Stimulated activated memory B cell treated with anti-CD40 and anti-IgM and Interleukin-4, amounts not matched to agents 10 μg/mL and 1 μg/mL and 100 μg/mL, for 72 hours (primary cell): ENCODE data around the gene WDFY4.

Experiments used
- ATAC-seq: fragments of 150-1000 bp; cut with Tn5 transposase; 2 replicates; pipeline ENCODE4 v1.10.0; 2021
- H3K27ac Mint-ChIP-seq: one replicate; pipeline ENCODE4 v1.8.0; 2022; ENCODE audit warnings: mild to moderate bottlenecking, mixed read lengths
- H3K27me3 Mint-ChIP-seq: one replicate; pipeline ENCODE4 v1.8.0; 2022; ENCODE audit warnings: mixed read lengths
- H3K36me3 Mint-ChIP-seq: one replicate; pipeline ENCODE4 v1.8.0; 2022; ENCODE audit warnings: mixed read lengths
- H3K4me1 Mint-ChIP-seq: one replicate; pipeline ENCODE4 v1.8.0; 2022; ENCODE audit warnings: mixed read lengths
- H3K4me3 Mint-ChIP-seq: one replicate; pipeline ENCODE4 v1.8.0; 2022; ENCODE audit warnings: mild to moderate bottlenecking, moderate library complexity, mixed read lengths
- H3K9me3 Mint-ChIP-seq: one replicate; pipeline ENCODE4 v1.8.0; 2022; ENCODE audit warnings: mixed read lengths

The WDFY4 gene

GRCh38 chr10:48771234-48771633 lies 86.6 kb downstream of the WDFY4 start:
- Mint-ChIP-seq H3K36me3 (peaks cover 89% of the 10 kb centered on the region), H3K4me3 (no peak overlapping the region), H3K27ac (peak overlapping the region; percentile 79), H3K27me3 (no peaks in the 10 kb centered on the region), H3K9me3 (peaks cover 5% of the 10 kb centered on the region), H3K4me1 (peaks cover 53% of the 10 kb centered on the region)
- no peak for ATAC-seq

- Mint-ChIP-seq H3K4me1 (peaks cover 53% of the 10 kb centered on the region), H3K4me3 (no peak overlapping the region), H3K9me3 (peaks cover 5% of the 10 kb centered on the region), H3K27ac (peak overlapping the region; percentile 79), H3K36me3 (peaks cover 86% of the 10 kb centered on the region), H3K27me3 (no peaks in the 10 kb centered on the region)
- no peak for ATAC-seq
Measured at GRCh38 chr10:48772059-48772458, 87.4 kb downstream of the WDFY4 start.

GRCh38 chr10:48773580-48773979 lies 88.9 kb downstream of the WDFY4 start:
- peaks cover 80% of the 10 kb centered on the region for H3K36me3 Mint-ChIP-seq
- peaks cover 39% of the 10 kb centered on the region for H3K4me1 Mint-ChIP-seq
- ATAC-seq = peak; percentile 53
- H3K9me3 Mint-ChIP-seq = peaks cover 5% of the 10 kb centered on the region
- peak overlapping the region; percentile 73 for H3K27ac Mint-ChIP-seq
- H3K4me3 Mint-ChIP-seq = no peak overlapping the region
- no peaks in the 10 kb centered on the region for H3K27me3 Mint-ChIP-seq

- no peaks in the 10 kb centered on the region for H3K27me3 Mint-ChIP-seq
- peaks cover 5% of the 10 kb centered on the region for H3K9me3 Mint-ChIP-seq
- H3K27ac Mint-ChIP-seq = peak overlapping the region; percentile 73
- peaks cover 31% of the 10 kb centered on the region for H3K4me1 Mint-ChIP-seq
- peaks cover 83% of the 10 kb centered on the region for H3K36me3 Mint-ChIP-seq
- no peak overlapping the region for H3K4me3 Mint-ChIP-seq
- no peak for ATAC-seq
Measured at GRCh38 chr10:48774416-48775205, 89.9 kb downstream of the WDFY4 start.

GRCh38 chr10:48775206-48775517 lies 90.5 kb downstream of the WDFY4 start:
- peaks cover 5% of the 10 kb centered on the region for H3K9me3 Mint-ChIP-seq
- peaks cover 83% of the 10 kb centered on the region for H3K36me3 Mint-ChIP-seq
- no peaks in the 10 kb centered on the region for H3K27me3 Mint-ChIP-seq
- H3K27ac Mint-ChIP-seq = peak overlapping the region; percentile 73
- H3K4me3 Mint-ChIP-seq = no peak overlapping the region
- peaks cover 26% of the 10 kb centered on the region for H3K4me1 Mint-ChIP-seq
- no peak for ATAC-seq

- no peak for ATAC-seq
- Mint-ChIP-seq H3K27ac (peak overlapping the region; percentile 73), H3K4me1 (peaks cover 18% of the 10 kb centered on the region), H3K4me3 (no peak overlapping the region), H3K9me3 (peaks cover 5% of the 10 kb centered on the region), H3K27me3 (no peaks in the 10 kb centered on the region), H3K36me3 (peaks cover 79% of the 10 kb centered on the region)
Measured at GRCh38 chr10:48776005-48776522, 91.4 kb downstream of the WDFY4 start.

- no peak overlapping the region for H3K4me3 Mint-ChIP-seq
- H3K9me3 Mint-ChIP-seq = peaks cover 5% of the 10 kb centered on the region
- peaks cover 74% of the 10 kb centered on the region for H3K36me3 Mint-ChIP-seq
- H3K4me1 Mint-ChIP-seq = peaks cover 18% of the 10 kb centered on the region
- H3K27me3 Mint-ChIP-seq = no peaks in the 10 kb centered on the region
- no peak for ATAC-seq
- H3K27ac Mint-ChIP-seq = peak overlapping the region; percentile 73
Measured at GRCh38 chr10:48776528-48776927, 91.9 kb downstream of the WDFY4 start.

- Mint-ChIP-seq H3K27ac (no peak overlapping the region), H3K36me3 (peaks cover 74% of the 10 kb centered on the region), H3K4me3 (no peak overlapping the region), H3K27me3 (no peaks in the 10 kb centered on the region), H3K4me1 (peaks cover 18% of the 10 kb centered on the region), H3K9me3 (peaks cover 2% of the 10 kb centered on the region)
- no peak for ATAC-seq
Measured at GRCh38 chr10:48777110-48777509, 92.4 kb downstream of the WDFY4 start.

- no peaks in the 10 kb centered on the region for H3K27me3 Mint-ChIP-seq
- H3K4me3 Mint-ChIP-seq = no peak overlapping the region
- H3K36me3 Mint-ChIP-seq = peaks cover 74% of the 10 kb centered on the region
- no peak overlapping the region for H3K27ac Mint-ChIP-seq
- no peak for ATAC-seq
- H3K9me3 Mint-ChIP-seq = no peaks in the 10 kb centered on the region
- H3K4me1 Mint-ChIP-seq = peaks cover 17% of the 10 kb centered on the region
Measured at GRCh38 chr10:48778193-48778857, 93.7 kb downstream of the WDFY4 start.

GRCh38 chr10:48779077-48779476 lies 94.4 kb downstream of the WDFY4 start:
- H3K27ac Mint-ChIP-seq = no peak overlapping the region
- no peak overlapping the region for H3K4me3 Mint-ChIP-seq
- no peak for ATAC-seq
- H3K9me3 Mint-ChIP-seq = no peaks in the 10 kb centered on the region
- H3K4me1 Mint-ChIP-seq = peaks cover 17% of the 10 kb centered on the region
- no peaks in the 10 kb centered on the region for H3K27me3 Mint-ChIP-seq
- H3K36me3 Mint-ChIP-seq = peaks cover 68% of the 10 kb centered on the region

- Mint-ChIP-seq H3K27me3 (no peaks in the 10 kb centered on the region), H3K4me1 (peaks cover 16% of the 10 kb centered on the region), H3K36me3 (peaks cover 62% of the 10 kb centered on the region), H3K9me3 (no peaks in the 10 kb centered on the region), H3K4me3 (no peak overlapping the region), H3K27ac (peak overlapping the region; percentile 26)
- ATAC-seq = no peak
Measured at GRCh38 chr10:48779546-48780152, 95.0 kb downstream of the WDFY4 start.

- ATAC-seq = no peak
- peaks cover 12% of the 10 kb centered on the region for H3K4me1 Mint-ChIP-seq
- H3K27ac Mint-ChIP-seq = peak overlapping the region; percentile 26
- H3K9me3 Mint-ChIP-seq = no peaks in the 10 kb centered on the region
- peaks cover 58% of the 10 kb centered on the region for H3K36me3 Mint-ChIP-seq
- H3K4me3 Mint-ChIP-seq = no peak overlapping the region
- H3K27me3 Mint-ChIP-seq = no peaks in the 10 kb centered on the region
Measured at GRCh38 chr10:48780341-48780740, 95.7 kb downstream of the WDFY4 start.

- Mint-ChIP-seq H3K4me1 (peaks cover 7% of the 10 kb centered on the region), H3K36me3 (peaks cover 63% of the 10 kb centered on the region), H3K4me3 (no peak overlapping the region), H3K27me3 (no peaks in the 10 kb centered on the region), H3K9me3 (no peaks in the 10 kb centered on the region), H3K27ac (peak overlapping the region; percentile 36)
- no peak for ATAC-seq
Measured at GRCh38 chr10:48782386-48782785, 97.7 kb downstream of the WDFY4 start.

GRCh38 chr10:48784031-48784430 lies 99.4 kb downstream of the WDFY4 start:
- ATAC-seq = no peak
- Mint-ChIP-seq H3K27me3 (no peaks in the 10 kb centered on the region), H3K4me3 (no peak overlapping the region), H3K36me3 (peaks cover 66% of the 10 kb centered on the region), H3K27ac (no peak overlapping the region), H3K9me3 (no peaks in the 10 kb centered on the region), H3K4me1 (peaks cover 7% of the 10 kb centered on the region)

GRCh38 chr10:48785796-48786195 lies 101.1 kb downstream of the WDFY4 start:
- Mint-ChIP-seq H3K9me3 (no peaks in the 10 kb centered on the region), H3K27me3 (no peaks in the 10 kb centered on the region), H3K4me3 (no peak overlapping the region), H3K4me1 (peaks cover 7% of the 10 kb centered on the region), H3K36me3 (peaks cover 61% of the 10 kb centered on the region), H3K27ac (no peak overlapping the region)
- ATAC-seq = no peak
